Esophagus (tissue), 2 donors: ENCODE results near the gene TMEM170B. TPM values are rescaled to one million over a fixed set of nuclear protein-coding genes. Genes with fewer than 3 reads are reported as not detected.

Experiments used
- H3K27ac ChIP-seq, 2 donors: one replicate each; pipeline ENCODE4 v1.5.1; 2013; ENCODE audit warnings: low read depth in 2 of 2, mild to moderate bottlenecking in 2 of 2, inconsistent platforms in 1 of 2, low read length in 1 of 2, moderate library complexity in 1 of 2
- H3K27me3 ChIP-seq, 2 donors: one replicate each; pipeline ENCODE4 v1.6.1; 2013; ENCODE audit warnings: low read length in 2 of 2, control low read depth in 1 of 2, mild to moderate bottlenecking in 1 of 2; ENCODE audit not compliant: insufficient read depth in 2 of 2, control insufficient read depth in 1 of 2
- H3K36me3 ChIP-seq, 2 donors: one replicate each; pipeline ENCODE4 v1.6.1; 2013; ENCODE audit warnings: low read length in 1 of 2; ENCODE audit not compliant: control insufficient read depth in 2 of 2, insufficient read depth in 2 of 2
- H3K4me1 ChIP-seq, 2 donors: one replicate each; pipeline ENCODE4 v1.6.1; 2013; ENCODE audit warnings: low read length in 1 of 2; ENCODE audit not compliant: control insufficient read depth in 2 of 2, insufficient read depth in 2 of 2
- H3K4me3 ChIP-seq, 2 donors: one replicate each; pipeline ENCODE4 v1.5.1; 2013; ENCODE audit warnings: low read length in 2 of 2, mild to moderate bottlenecking in 2 of 2, low read depth in 1 of 2, moderate library complexity in 1 of 2
- H3K9me3 ChIP-seq, 2 donors: one replicate each; pipeline ENCODE4 v1.6.1; 2013; ENCODE audit warnings: mild to moderate bottlenecking in 2 of 2, low read depth in 1 of 2, low read length in 1 of 2, moderate library complexity in 1 of 2; ENCODE audit not compliant: control insufficient read depth in 2 of 2, insufficient read depth in 1 of 2
- WGBS, 2 donors: extraction: QIAGEN DNeasy Blood & Tissue Kit; methylation state at CpG; one replicate each; pipeline ENCODE4 v1.1.7; 2013; 5-methylcytosine and 5-hydroxymethylcytosine counted together
- polyA plus RNA-seq, 2 donors: library from polyadenylated mRNA; stranded (reverse); fragments of 200-250 nt; gene quantifications; one replicate each; pipeline ENCODE4 v1.2.3, GENCODE V29; 2013
- donor health status: healthy with polysubstance abuse.
- donor health status: Bipolar disorder and iron deficiency.

TMEM170B gene
- polyA plus RNA-seq, 2 donors, result 0.22 to 0.41 TPM

DNA sequence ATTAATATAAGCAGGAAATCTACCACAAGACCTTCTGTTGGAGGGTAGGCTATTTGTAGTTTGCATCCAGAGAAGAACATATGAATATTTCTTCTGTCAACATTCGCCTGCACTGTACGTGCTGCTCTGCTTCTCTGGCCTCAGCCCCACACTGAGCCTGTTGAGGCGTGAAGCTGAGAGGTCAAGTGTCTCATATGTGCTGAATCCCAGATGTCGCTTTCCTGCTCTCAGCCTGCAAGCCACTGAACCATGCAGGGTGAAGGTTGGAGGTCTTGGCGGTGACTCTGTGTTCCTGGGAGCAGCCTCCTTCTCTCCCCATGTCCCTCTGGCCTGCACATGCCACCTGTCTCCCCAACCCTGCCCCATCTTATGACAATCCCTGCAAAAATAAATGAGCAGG, 83.6 kb downstream of the TMEM170B start:
- WGBS, 2 donors, result 68 to 71% methylated on average over 5 of the region's 5 CpGs
- H3K27me3 ChIP-seq, result no peaks in the 10 kb centered on the region
- no peaks in the 10 kb centered on the region for H3K36me3 ChIP-seq
- no peaks in the 10 kb centered on the region for H3K9me3 ChIP-seq
- no peak overlapping the region for H3K27ac ChIP-seq
- H3K4me1 ChIP-seq, result peaks cover 0 to 2% of the 10 kb centered on the region in 2 donors
- H3K4me3 ChIP-seq, result no peak overlapping the region

DNA sequence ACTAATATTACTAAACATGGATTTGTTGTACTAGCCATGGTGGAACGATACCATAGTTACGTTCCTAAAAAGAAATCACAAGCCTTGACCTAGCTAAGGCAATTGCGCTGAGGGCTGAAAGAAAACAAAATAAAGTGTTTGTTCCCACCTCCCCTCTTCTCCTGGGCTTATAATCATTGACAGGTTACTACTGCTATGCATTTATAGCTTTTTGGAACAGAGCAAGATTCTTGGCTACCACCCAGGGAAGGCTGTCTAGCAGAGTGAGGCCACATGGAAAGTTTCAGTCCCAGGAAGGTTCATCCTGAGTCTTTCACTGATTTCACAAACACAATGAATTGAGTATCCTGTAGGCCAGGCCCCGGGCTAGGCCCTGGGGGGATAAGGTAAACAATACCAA, 84.6 kb downstream of the TMEM170B start:
- H3K27me3 ChIP-seq, result no peaks in the 10 kb centered on the region

GRCh38 chr6:11623272-11623671, 85.7 kb downstream of the TMEM170B start:
- 75 to 84% methylated on average over 2 of the region's 2 CpGs for WGBS, 2 donors

More for the DNA sequence above, 84.6 kb downstream of the TMEM170B start:
- Histone ChIP-seq H3K36me3 (no peaks in the 10 kb centered on the region), H3K4me3 (no peak overlapping the region), H3K9me3 (no peaks in the 10 kb centered on the region), H3K4me1 (peaks cover 0 to 4% of the 10 kb centered on the region in 2 donors), H3K27ac (no peak overlapping the region)
- WGBS, 2 donors, result 80 to 86% methylated on average over 4 of the region's 4 CpGs

DNA sequence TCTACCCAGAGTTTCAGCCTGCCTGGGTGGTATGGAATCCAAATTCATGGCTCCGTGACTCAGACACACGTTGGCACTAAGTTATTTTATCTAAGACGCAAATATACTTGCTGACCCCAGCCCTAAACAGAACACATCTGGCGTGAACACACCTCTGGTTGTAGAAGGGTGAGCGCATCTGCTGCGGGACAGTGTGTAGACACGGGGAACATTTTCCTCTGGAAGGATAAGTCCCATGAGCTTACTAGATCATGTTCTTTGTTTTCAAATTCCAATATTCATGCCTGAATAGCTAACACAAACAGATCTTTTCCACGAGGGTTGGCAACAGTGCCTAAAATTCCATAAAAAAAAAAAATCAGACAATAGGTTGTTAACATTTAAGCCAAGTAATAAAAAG, 87.8 kb downstream of the TMEM170B start:
- WGBS, 2 donors, result 56 to 72% methylated on average over 8 of the region's 8 CpGs
- Histone ChIP-seq H3K27me3 (no peaks in the 10 kb centered on the region), H3K4me1 (peaks cover 0 to 4% of the 10 kb centered on the region in 2 donors), H3K4me3 (no peak overlapping the region), H3K36me3 (no peaks in the 10 kb centered on the region), H3K27ac (no peak overlapping the region), H3K9me3 (no peaks in the 10 kb centered on the region)

More at GRCh38 chr6:11623272-11623671, 85.7 kb downstream of the TMEM170B start:
- H3K36me3 ChIP-seq, result no peaks in the 10 kb centered on the region
- H3K4me3 ChIP-seq, result no peak overlapping the region
- H3K27me3 ChIP-seq, result no peaks in the 10 kb centered on the region
- H3K27ac ChIP-seq, result no peak overlapping the region
- no peaks in the 10 kb centered on the region for H3K9me3 ChIP-seq
- H3K4me1 ChIP-seq, result peaks cover 0 to 4% of the 10 kb centered on the region in 2 donors

- WGBS, 2 donors, result 94% methylated on average over 8 of the region's 8 CpGs
- H3K27ac ChIP-seq, result no peak overlapping the region
- H3K9me3 ChIP-seq, result no peaks in the 10 kb centered on the region
- no peaks in the 10 kb centered on the region for H3K27me3 ChIP-seq
- H3K36me3 ChIP-seq, result no peaks in the 10 kb centered on the region
- no peak overlapping the region for H3K4me3 ChIP-seq
- H3K4me1 ChIP-seq, result peaks cover 0 to 2% of the 10 kb centered on the region in 2 donors
These were observed 88.8 kb downstream of the TMEM170B start for GRCh38 chr6:11626356-11626755.

DNA sequence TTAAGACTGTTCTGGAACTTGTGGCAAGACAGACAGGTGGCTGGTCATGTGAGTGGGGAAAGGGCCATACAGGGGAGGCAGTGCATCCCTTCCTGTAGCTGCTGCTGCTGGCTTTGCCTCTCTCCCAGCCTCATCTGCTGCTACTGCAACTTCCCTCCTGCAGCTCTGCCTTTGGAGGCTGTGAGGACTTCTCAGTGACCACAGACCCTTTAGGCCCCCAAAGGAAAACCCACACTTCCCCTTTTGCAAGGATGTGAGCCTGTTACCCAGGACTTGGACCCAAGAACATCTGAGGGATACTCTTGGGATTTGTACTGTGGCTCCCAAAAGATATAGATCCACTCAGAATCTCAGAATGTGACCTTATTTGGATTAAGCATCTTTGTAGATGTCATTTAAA, 91.0 kb downstream of the TMEM170B start:
- Histone ChIP-seq H3K27me3 (no peaks in the 10 kb centered on the region), H3K4me1 (peaks cover 0 to 2% of the 10 kb centered on the region in 2 donors), H3K9me3 (no peaks in the 10 kb centered on the region), H3K27ac (no peak overlapping the region), H3K36me3 (no peaks in the 10 kb centered on the region), H3K4me3 (no peak overlapping the region)

- H3K27me3 ChIP-seq, result no peaks in the 10 kb centered on the region
- no peaks in the 10 kb centered on the region for H3K9me3 ChIP-seq
- no peaks in the 10 kb centered on the region for H3K36me3 ChIP-seq
- no peak overlapping the region for H3K27ac ChIP-seq
- 83 to 91% methylated on average over 7 of the region's 7 CpGs for WGBS, 2 donors
- peaks cover 0 to 2% of the 10 kb centered on the region in 2 donors for H3K4me1 ChIP-seq
- no peak overlapping the region for H3K4me3 ChIP-seq
These were observed 93.5 kb downstream of the TMEM170B start for GRCh38 chr6:11631008-11631407.

GRCh38 chr6:11631539-11631938, 94.0 kb downstream of the TMEM170B start:
- Histone ChIP-seq H3K27me3 (no peaks in the 10 kb centered on the region), H3K4me1 (peaks cover 0 to 2% of the 10 kb centered on the region in 2 donors), H3K36me3 (no peaks in the 10 kb centered on the region), H3K9me3 (no peaks in the 10 kb centered on the region), H3K4me3 (no peak overlapping the region), H3K27ac (no peak overlapping the region)
- WGBS, 2 donors, result 84 to 90% methylated on average over 5 of the region's 5 CpGs

- H3K4me1 ChIP-seq, result no peaks in the 10 kb centered on the region
- H3K9me3 ChIP-seq, result no peaks in the 10 kb centered on the region
- no peak overlapping the region for H3K27ac ChIP-seq
- H3K36me3 ChIP-seq, result no peaks in the 10 kb centered on the region
- no peak overlapping the region for H3K4me3 ChIP-seq
- no peaks in the 10 kb centered on the region for H3K27me3 ChIP-seq
- 40 to 54% methylated on average over 9 of the region's 9 CpGs for WGBS, 2 donors
These were observed 94.7 kb downstream of the TMEM170B start for GRCh38 chr6:11632231-11632630.

GRCh38 chr6:11632795-11633511, 95.4 kb downstream of the TMEM170B start:
- H3K27me3 ChIP-seq, result no peaks in the 10 kb centered on the region
- H3K36me3 ChIP-seq, result no peaks in the 10 kb centered on the region
- 85% methylated on average over 11 of the region's 11 CpGs for WGBS, 2 donors
- no peak overlapping the region for H3K27ac ChIP-seq
- H3K4me3 ChIP-seq, result no peak overlapping the region
- no peaks in the 10 kb centered on the region for H3K9me3 ChIP-seq
- no peaks in the 10 kb centered on the region for H3K4me1 ChIP-seq
